ENCODE data around the gene COMT.
A peak's percentile ranks its signal among the peaks of the same experiment; 100 is the strongest.

COMT gene

GRCh38 chr22:20012741-20013331 is 71.3 kb downstream of the COMT start:
- DNase-seq (ENCODE audit: low read depth): no peak

DNA sequence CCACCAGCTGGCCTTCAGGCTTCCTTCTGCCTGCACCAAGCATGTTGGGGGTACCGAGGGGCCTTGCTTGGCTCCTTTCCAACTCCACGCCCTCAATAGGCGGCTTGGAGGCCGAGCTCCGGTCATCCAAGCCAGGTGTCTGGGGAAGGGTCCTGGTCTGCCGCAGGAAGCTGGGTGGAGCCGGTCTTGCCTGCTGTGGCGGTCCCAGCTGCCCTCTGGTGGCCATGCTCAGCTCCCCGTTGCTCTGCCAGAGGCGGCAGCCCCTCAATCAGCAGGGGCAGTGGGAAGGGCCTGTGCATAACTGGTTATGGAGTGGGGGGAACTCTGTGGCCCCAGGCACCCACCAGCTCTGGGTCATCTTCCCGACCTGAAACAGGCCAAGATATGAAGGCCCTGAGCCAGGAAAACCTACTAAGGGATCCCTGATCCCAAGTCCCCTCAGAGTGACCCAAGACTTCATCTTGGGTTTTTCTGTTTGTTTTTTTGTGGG is 71.9 kb downstream of the COMT start:
- DNase-seq (ENCODE audit: low read depth): peak; percentile 63

GRCh38 chr22:20014526-20015186 is 73.1 kb downstream of the COMT start:
- no peak for DNase-seq (ENCODE audit: low read depth)

DNA sequence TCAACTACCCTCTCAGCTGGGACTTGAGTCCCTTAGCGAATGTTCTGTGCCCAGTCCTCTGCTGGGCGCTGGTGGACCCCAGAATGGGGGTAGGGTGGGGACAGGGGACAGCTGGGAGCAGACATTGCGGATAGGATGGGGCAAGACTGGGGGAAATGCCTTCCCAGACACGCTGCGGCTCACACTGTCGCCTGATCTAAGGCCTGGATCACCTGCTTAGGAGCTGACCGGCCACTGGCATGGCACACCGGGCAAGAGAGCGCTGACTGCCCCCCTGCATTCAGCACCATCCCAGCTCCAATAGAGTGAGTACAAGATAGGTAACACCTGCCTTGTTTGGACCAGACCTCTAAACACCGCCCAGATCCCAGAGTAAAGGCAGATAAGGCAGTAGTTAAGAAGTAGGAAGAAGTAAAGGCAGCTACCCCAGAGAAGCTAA is 73.6 kb downstream of the COMT start:
- DNase-seq (ENCODE audit: low read depth): no peak

DNA sequence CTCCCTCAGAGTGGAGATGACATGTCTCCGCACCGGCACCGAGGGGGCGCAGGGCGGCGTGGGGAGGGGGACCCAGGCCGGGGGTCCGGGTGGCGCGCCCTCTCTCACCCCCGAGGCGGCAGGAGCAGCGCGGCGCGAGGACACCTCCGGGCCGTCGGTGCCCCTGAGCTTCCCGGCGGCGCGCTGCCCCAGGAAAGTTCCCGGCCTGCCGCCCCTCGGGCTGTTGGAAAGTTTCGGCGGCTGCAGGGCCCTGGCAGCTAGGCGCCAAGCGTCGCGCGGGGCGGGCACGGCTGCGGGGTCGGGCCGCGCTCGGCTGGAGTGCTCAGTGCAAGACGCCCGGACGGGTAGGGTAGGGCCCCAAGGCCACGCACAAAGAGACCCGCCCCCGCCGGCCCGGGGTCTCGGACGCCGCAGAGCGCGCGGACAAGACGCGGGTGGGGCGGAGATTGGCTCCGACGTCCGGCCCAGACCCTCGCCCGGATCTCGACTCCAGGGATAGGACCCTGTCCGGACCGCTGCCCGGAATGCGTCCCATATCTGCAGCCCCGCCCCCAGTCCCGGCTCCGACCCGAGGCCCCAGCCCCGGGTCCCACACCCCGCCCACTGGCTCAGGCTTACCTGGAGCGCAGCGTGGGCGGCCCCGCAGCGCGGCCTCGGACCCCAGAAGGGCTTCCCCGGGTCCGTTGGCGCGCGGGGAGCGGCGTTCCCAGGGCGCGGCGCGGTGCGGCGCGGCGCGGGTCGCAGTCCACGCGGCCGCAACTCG is 74.6 kb downstream of the COMT start:
- peak; percentile 23 for DNase-seq (ENCODE audit: low read depth)

DNA sequence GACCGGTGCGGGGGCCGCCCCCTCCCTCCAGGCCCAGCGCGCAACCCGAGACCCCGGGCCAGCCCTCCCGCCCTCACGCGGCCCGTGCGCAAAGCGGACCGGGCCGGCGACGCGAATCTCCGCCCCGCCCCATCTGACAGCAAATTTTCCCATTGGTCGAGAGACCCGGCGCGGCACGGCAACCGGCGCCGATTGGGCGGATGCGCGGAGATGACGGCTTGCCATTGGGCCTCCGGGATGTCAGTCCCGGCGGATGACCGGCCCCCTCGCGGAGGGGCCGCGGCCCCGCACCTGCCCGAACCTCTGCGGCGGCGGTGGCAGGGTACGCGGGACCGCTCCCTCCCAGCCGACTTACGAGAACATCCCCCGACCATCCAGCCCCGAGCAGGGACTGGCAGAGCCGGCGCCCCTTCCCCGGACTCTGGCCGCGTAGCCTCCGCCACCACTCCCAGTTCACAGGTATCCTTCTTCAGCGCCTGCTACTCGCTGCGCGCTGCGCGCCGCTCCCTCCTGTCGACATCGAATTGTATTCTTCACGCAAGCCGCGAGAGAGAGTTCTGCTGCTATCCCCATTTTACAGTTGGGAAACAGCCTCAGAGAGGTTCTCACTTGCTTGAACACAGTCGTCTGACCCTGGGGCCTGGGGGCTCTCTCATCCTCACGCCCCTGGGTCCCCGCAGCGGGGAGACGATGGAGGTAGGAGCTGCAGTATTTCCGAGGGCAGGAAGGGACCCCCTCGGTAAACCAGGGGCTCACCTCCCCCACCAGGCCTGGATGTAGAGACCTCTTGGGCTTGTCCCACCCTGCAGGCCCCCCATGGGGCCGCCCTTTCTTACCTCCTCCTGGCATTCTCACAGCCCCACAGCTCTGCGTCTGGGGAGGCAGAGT is 75.4 kb downstream of the COMT start, which contains the start of gene ARVCF:
Gene ARVCF (minus strand): TSS at position 90 of the 888 bp plus-strand sequence. CDS start 26,029 bp downstream, outside the sequence.
- peak; percentile 92 for DNase-seq (ENCODE audit: low read depth)

DNA sequence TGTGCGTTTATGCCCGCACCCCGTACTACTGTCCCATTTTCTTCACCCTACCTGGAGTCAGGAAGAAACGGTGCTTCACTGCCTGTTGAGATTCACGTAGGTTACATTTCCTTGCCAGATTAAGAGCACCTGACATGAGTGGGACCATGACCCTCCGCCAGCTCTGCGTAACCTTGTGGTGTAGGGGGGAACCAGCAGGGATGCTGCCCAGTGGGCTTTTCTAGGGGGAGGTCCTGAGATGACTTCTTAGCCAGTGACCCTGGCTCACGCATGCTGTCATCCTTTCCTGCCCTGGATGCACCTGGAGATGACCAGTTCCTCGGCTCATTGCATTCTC is 76.0 kb downstream of the COMT start:
- no peak for DNase-seq (ENCODE audit: low read depth)

DNA sequence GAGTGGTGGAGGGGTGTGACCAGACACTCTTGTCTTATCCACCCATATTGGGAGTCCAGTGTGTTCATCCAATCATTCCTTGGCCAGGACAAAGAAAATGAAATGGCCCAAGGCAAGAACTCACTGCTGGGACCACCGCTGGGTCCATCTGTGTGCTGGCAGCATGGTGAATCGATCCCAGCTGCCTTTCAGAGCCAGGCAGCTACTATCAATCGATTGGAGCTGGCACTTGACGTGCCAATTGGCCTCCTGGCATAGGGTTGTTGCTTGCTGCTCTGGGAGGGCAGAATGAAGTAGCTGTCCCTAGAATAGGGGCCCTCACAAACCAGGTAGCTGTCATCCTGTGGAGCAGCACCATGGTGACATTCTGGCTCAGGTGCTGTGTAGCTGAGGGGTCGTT is 76.4 kb downstream of the COMT start:
- DNase-seq (ENCODE audit: low read depth): no peak
